GM18951 (cell line): ENCODE results near the gene SPATA21.

Source experiments
- POLR2A ChIP-seq: IDR thresholded peaks from 4 replicates; pipeline ENCODE4 v1.6.1; 2011; ENCODE audit warnings: mild to moderate bottlenecking; ENCODE audit not compliant: insufficient read length, insufficient read depth; ENCODE audit errors: extremely low read depth
- in situ Hi-C: fragments of 300-500 bp; cut with MboI; formaldehyde crosslinking; loops from one replicate; pipeline ENCODE4 v1.12.0; 2022; ENCODE audit warnings: low sequenced_read_pairs, mixed read lengths, inconsistent platforms; ENCODE audit not compliant: unreplicated experiment

The SPATA21 gene

GRCh38 chr1:16393570-16394521, 43.4 kb downstream of the SPATA21 start:
- in situ Hi-C loops = no loop called here
- no peak for TF ChIP-seq POLR2A

- TF ChIP-seq POLR2A = no peak
Observed at GRCh38 chr1:16392740-16393569, 44.3 kb downstream of the SPATA21 start.

GRCh38 chr1:16391411-16391810, 45.8 kb downstream of the SPATA21 start:
- in situ Hi-C loops = no loop called here

More at GRCh38 chr1:16392740-16393569, 44.3 kb downstream of the SPATA21 start:
- in situ Hi-C loops = no loop called here

GRCh38 chr1:16387201-16388188, 49.7 kb downstream of the SPATA21 start:
- in situ Hi-C loops = no loop called here
- TF ChIP-seq POLR2A = no peak

More at GRCh38 chr1:16391411-16391810, 45.8 kb downstream of the SPATA21 start:
- no peak for TF ChIP-seq POLR2A

- no peak for TF ChIP-seq POLR2A
- in situ Hi-C loops = no loop called here
Observed at GRCh38 chr1:16386454-16387113, 50.6 kb downstream of the SPATA21 start.

GRCh38 chr1:16385659-16386453, 51.4 kb downstream of the SPATA21 start:
- no peak for TF ChIP-seq POLR2A
- in situ Hi-C loops = no loop called here

- in situ Hi-C loops = no loop called here
- no peak for TF ChIP-seq POLR2A
Observed at GRCh38 chr1:16383888-16384287, 53.3 kb downstream of the SPATA21 start.

GRCh38 chr1:16380868-16381267, 56.4 kb downstream of the SPATA21 start:
- TF ChIP-seq POLR2A = no peak
- in situ Hi-C loops = no loop called here

GRCh38 chr1:16378443-16378842, 58.8 kb downstream of the SPATA21 start:
- in situ Hi-C loops = no loop called here
- TF ChIP-seq POLR2A = no peak

GRCh38 chr1:16376971-16377370, 60.3 kb downstream of the SPATA21 start:
- in situ Hi-C loops = no loop called here

More at GRCh38 chr1:16376971-16377370, 60.3 kb downstream of the SPATA21 start:
- no peak for TF ChIP-seq POLR2A
